PC-9 (cell line): Measurements from ENCODE around the gene SYNE1. TPM values are rescaled to one million over a fixed set of nuclear protein-coding genes. Genes with fewer than 3 reads are reported as not detected.

ENCODE experiments used
- BruUV-seq: library from RNA; stranded (reverse); fragments of 400-500 nt; replicated peaks from 2 replicates; lab custom pipeline; 2021; lab: Mats Ljungman, UMichigan
- CTCF ChIA-PET: fragments of 300-600 bp; sonication (Branson Sonifier 250); formaldehyde crosslinking; loops from one replicate; lab custom pipeline; 2022; ENCODE audit warnings: antibody characterized with exemption; lab: Charles Lee
- POLR2A ChIA-PET: fragments of 300-600 bp; sonication (Branson Sonifier 250); formaldehyde crosslinking; loops from one replicate; lab custom pipeline; 2022; ENCODE audit warnings: antibody characterized with exemption; ENCODE audit not compliant: unreplicated experiment; lab: Charles Lee
- DNase-seq, 2 experiments: peaks; one replicate each; pipeline versions ENCODE4 v3.0.0 to v3.0.0-alpha.2; 2015 to 2022; ENCODE audit warnings: mixed read lengths in 1 of 2
- H2AFZ ChIP-seq: fragments of 200-600 bp; sonication (generic); 2 replicates; pipeline ENCODE4 v1.8.1; 2017; ENCODE audit warnings: antibody characterized with exemption
- H3F3A ChIP-seq: fragments of 200-600 bp; sonication (generic); 2 replicates; pipeline ENCODE4 v1.8.1; 2017; ENCODE audit warnings: antibody characterized with exemption, mild to moderate bottlenecking, low read depth; ENCODE audit not compliant: insufficient read depth
- H3K27ac ChIP-seq: fragments of 200-600 bp; sonication (generic); 2 replicates; pipeline ENCODE4 v1.6.1; 2016; ENCODE audit warnings: mixed run types
- H3K27me3 ChIP-seq: fragments of 200-600 bp; sonication (generic); 2 replicates; pipeline ENCODE4 v1.6.1; 2016; ENCODE audit warnings: low read depth, mixed run types; ENCODE audit not compliant: insufficient read depth
- H3K36me3 ChIP-seq: fragments of 200-600 bp; sonication (generic); 2 replicates; pipeline ENCODE4 v1.6.1; 2016; ENCODE audit warnings: low read depth, mixed run types
- H3K4me1 ChIP-seq: fragments of 200-600 bp; sonication (generic); replicated peaks from 2 replicates; pipeline ENCODE4 v1.6.1; 2016; ENCODE audit warnings: mixed run types; ENCODE audit not compliant: insufficient read depth
- H3K4me2 ChIP-seq: fragments of 200-600 bp; sonication (generic); 2 replicates; pipeline ENCODE4 v1.6.1; 2017; ENCODE audit warnings: mixed run types
- H3K4me3 ChIP-seq: fragments of 200-600 bp; sonication (generic); 2 replicates; pipeline ENCODE4 v1.6.1; 2016; ENCODE audit warnings: mixed run types
- H3K79me2 ChIP-seq: fragments of 200-600 bp; sonication (generic); 2 replicates; pipeline ENCODE4 v1.6.1; 2017; ENCODE audit warnings: low read depth, mixed run types
- H3K9me2 ChIP-seq: fragments of 200-600 bp; sonication (generic); 2 replicates; pipeline ENCODE4 v1.8.1; 2017; ENCODE audit warnings: mild to moderate bottlenecking; ENCODE audit not compliant: insufficient read depth
- H3K9me3 ChIP-seq: fragments of 200-600 bp; sonication (generic); 2 replicates; pipeline ENCODE4 v1.8.1; 2016; ENCODE audit warnings: low read depth; ENCODE audit not compliant: insufficient read depth
- H4K20me1 ChIP-seq: fragments of 200-600 bp; sonication (generic); 2 replicates; pipeline ENCODE4 v1.8.1; 2017; ENCODE audit not compliant: insufficient read depth
- CTCF ChIP-seq: fragments of 200-600 bp; sonication (generic); conservative IDR thresholded peaks from 2 replicates; pipeline ENCODE4 v1.6.1; 2017; ENCODE audit warnings: mixed run types, antibody characterized with exemption, mild to moderate bottlenecking, moderate library complexity
- EZH2 ChIP-seq: fragments of 200-600 bp; sonication (generic); IDR thresholded peaks from 2 replicates; pipeline ENCODE4 v1.8.0; 2017; ENCODE audit warnings: antibody characterized with exemption, low read depth
- intact Hi-C: fragments of 100-400 bp; cut with micrococcal nuclease; formaldehyde crosslinking; loops from one replicate; pipeline ENCODE4 v1.10.0; 2022; ENCODE audit not compliant: unreplicated experiment
- total RNA-seq: library from RNA; stranded (reverse); gene quantifications from 2 replicates; pipeline ENCODE4 v1.2.3, GENCODE V29; 2021

Gene SYNE1
- total RNA-seq, 1 experiment from 2014 or later, result 13.4 TPM

DNA sequence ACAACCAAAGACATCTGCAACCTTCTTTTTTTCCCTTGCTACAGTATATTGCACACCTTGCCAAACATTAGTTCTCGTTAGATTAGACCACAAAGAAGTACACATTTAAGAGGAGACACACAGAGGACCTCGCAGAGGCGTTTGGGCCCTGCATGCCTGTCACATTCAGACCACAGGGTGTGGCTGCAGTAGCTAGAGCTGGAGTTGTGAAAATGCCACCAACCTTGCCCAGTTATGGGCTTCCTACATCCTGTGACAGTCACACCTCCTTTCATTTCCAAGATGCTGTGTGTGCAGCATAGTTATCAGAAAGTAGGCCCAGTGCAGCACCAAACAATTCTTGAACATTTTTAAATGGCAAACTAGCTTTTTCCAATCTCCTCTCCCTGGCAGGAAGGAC is 2.4 kb downstream of the SYNE1 start:
- no peaks in the 10 kb centered on the region for H3K9me3 ChIP-seq
- DNase-seq, result no peak
- H3K27ac ChIP-seq, result no peak overlapping the region
- H3K36me3 ChIP-seq, result no peaks in the 10 kb centered on the region
- no peaks in the 10 kb centered on the region for H3K9me2 ChIP-seq
- H3K4me1 ChIP-seq, result no peaks in the 10 kb centered on the region
- H3K4me2 ChIP-seq, result no peak overlapping the region
- BruUV-seq, result no TSS peak
- intact Hi-C loops, result no loop called here
- H3K27me3 ChIP-seq, result peaks cover 12% of the 10 kb centered on the region; the same call in 1 of the 2 replicates
- H2AFZ ChIP-seq, result no peak overlapping the region
- no peaks in the 10 kb centered on the region for H4K20me1 ChIP-seq
- no peaks in the 10 kb centered on the region for H3F3A ChIP-seq
- no peaks in the 10 kb centered on the region for H3K79me2 ChIP-seq
- CTCF ChIA-PET, result no interaction called here
- TF ChIP-seq CTCF (no peak), EZH2 (no peak)
- H3K4me3 ChIP-seq, result no peak overlapping the region
- POLR2A ChIA-PET, result no interaction called here

GRCh38 chr6:152632121-152632782 is 4.9 kb downstream of the SYNE1 start:
- Histone ChIP-seq H4K20me1 (no peaks in the 10 kb centered on the region), H3K9me2 (no peaks in the 10 kb centered on the region), H3K4me1 (no peaks in the 10 kb centered on the region), H3K9me3 (no peaks in the 10 kb centered on the region), H3K79me2 (no peaks in the 10 kb centered on the region), H3K36me3 (no peaks in the 10 kb centered on the region), H3F3A (no peaks in the 10 kb centered on the region), H3K27me3 (peaks cover 5% of the 10 kb centered on the region; the same call in 1 of the 2 replicates), H3K27ac (no peak overlapping the region), H3K4me3 (no peak overlapping the region), H2AFZ (no peak overlapping the region), H3K4me2 (no peak overlapping the region)
- no TSS peak for BruUV-seq
- DNase-seq, result no peak
- CTCF ChIA-PET, result no interaction called here
- intact Hi-C loops, result no loop called here
- TF ChIP-seq CTCF, result no peak
- TF ChIP-seq EZH2, result no peak
- POLR2A ChIA-PET, result no interaction called here

DNA sequence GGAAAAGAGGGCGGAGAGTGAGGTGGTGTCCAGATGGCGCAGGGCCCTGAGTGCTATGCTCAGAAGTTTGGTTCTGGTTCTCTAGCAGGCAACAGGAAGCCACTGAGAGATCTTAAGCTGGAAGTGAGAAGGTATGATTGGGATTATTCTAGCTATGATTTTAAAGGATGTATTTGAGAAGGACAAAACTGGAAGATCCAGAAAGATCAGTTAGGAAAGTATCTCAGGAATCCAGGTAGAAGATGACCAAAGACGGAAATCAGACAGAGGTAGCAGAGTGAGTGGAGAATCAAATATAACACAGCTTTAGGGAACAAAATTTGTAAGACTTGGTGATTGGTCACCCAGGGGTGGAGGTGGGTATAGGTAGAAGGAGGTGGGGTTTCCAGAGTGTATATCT is 5.8 kb downstream of the SYNE1 start:
- H3K9me3 ChIP-seq, result no peaks in the 10 kb centered on the region
- no peaks in the 10 kb centered on the region for H4K20me1 ChIP-seq
- no peak overlapping the region for H3K4me3 ChIP-seq
- H3K36me3 ChIP-seq, result no peaks in the 10 kb centered on the region
- no peak for TF ChIP-seq EZH2
- TF ChIP-seq CTCF, result no peak
- H3K27ac ChIP-seq, result no peak overlapping the region
- no TSS peak for BruUV-seq
- no peaks in the 10 kb centered on the region for H3F3A ChIP-seq
- peak in 1 of 2 experiments; percentile 35 for DNase-seq
- intact Hi-C loops, result no loop called here
- CTCF ChIA-PET, result no interaction called here
- H3K4me1 ChIP-seq, result no peaks in the 10 kb centered on the region
- no peaks in the 10 kb centered on the region for H3K9me2 ChIP-seq
- no peaks in the 10 kb centered on the region for H3K27me3 ChIP-seq
- no peak overlapping the region for H3K4me2 ChIP-seq
- no peaks in the 10 kb centered on the region for H3K79me2 ChIP-seq
- POLR2A ChIA-PET, result interaction anchor here (0.6 kb wide), 2 partner anchors 23 to 143 kb away, joined by 3 read pairs; no protein-coding TSS in a partner anchor
- no peak overlapping the region for H2AFZ ChIP-seq
